ENCODE measurements around the gene STPG3.

The STPG3 gene

DNA sequence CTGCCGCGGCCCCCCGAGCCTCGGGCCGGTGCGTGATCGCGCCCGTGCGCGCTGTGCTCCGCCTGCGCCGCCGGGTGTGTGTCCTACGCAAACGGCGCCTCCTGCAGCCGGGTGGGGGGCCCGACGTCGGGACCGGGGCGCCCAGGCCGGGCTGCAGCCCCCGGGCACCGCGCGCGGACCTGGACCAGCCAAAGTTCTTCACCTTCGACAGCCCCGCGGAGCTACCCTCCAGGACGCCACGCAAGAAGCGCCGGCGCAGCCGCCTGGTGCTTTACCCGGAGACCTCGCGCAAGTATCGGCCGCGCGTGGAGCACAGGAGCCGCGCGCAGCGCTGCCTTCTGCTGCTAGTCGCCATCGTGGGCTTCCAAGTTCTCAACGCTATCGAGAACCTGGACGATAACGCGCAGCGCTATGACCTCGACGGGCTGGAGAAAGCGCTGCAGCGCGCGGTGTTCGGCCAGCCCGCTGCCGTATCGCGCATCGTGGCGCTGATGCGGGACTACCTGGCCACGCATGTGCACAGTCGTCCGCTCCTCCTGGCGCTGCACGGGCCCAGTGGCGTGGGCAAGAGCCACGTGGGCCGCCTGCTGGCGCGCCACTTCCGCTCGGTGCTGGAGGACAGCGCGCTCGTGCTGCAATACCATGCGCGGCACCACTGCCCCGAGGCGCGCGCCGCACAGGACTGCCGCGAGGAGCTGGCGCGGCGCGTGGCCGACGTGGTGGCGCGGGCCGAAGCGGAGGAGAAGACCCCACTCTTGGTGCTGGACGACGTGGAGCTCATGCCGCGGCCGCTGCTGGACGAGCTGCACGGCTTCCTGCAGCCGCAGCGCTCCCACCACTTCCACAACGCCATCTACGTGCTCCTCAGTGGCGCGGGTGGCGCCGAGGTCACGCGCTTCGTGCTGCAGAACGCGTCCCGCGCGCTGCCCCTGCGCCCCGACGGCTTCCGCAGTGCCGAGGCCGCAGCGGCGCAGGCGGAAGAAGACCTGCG, 27.9 kb downstream of the STPG3 start:
- Histone ChIP-seq H3K4me1 (ENCODE audit: low read depth, poor library complexity, severe bottlenecking) (no peaks in the 10 kb centered on the region), H3K36me3 (ENCODE audit: insufficient read depth) (no peaks in the 10 kb centered on the region), H3K4me3 (IDR thresholded peaks at IDR 0.05; ENCODE audit: insufficient read depth, low read depth, low read length) (no peak overlapping the region), H3K27me3 (ENCODE audit: insufficient read depth, low read depth) (0 out of 2 replicates have a peak, but pooled peaks cover 5% of the 10 kb centered on the region), H3K79me2 (ENCODE audit: insufficient read depth, low read depth) (no peaks in the 10 kb centered on the region), H4K20me1 (ENCODE audit: insufficient read depth) (no peaks in the 10 kb centered on the region), H3K27ac (no peak overlapping the region), H3K9ac (no peak overlapping the region), H2AFZ (ENCODE audit: low read depth) (no peak overlapping the region), H3K4me2 (no peak overlapping the region)
- TF ChIP-seq, protein P1, sequence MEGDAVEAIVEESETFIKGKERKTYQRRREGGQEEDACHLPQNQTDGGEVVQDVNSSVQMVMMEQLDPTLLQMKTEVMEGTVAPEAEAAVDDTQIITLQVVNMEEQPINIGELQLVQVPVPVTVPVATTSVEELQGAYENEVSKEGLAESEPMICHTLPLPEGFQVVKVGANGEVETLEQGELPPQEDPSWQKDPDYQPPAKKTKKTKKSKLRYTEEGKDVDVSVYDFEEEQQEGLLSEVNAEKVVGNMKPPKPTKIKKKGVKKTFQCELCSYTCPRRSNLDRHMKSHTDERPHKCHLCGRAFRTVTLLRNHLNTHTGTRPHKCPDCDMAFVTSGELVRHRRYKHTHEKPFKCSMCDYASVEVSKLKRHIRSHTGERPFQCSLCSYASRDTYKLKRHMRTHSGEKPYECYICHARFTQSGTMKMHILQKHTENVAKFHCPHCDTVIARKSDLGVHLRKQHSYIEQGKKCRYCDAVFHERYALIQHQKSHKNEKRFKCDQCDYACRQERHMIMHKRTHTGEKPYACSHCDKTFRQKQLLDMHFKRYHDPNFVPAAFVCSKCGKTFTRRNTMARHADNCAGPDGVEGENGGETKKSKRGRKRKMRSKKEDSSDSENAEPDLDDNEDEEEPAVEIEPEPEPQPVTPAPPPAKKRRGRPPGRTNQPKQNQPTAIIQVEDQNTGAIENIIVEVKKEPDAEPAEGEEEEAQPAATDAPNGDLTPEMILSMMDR (conservative IDR thresholded peaks at IDR 0.05; ENCODE audit: low read depth, low read length) = no peak

DNA sequence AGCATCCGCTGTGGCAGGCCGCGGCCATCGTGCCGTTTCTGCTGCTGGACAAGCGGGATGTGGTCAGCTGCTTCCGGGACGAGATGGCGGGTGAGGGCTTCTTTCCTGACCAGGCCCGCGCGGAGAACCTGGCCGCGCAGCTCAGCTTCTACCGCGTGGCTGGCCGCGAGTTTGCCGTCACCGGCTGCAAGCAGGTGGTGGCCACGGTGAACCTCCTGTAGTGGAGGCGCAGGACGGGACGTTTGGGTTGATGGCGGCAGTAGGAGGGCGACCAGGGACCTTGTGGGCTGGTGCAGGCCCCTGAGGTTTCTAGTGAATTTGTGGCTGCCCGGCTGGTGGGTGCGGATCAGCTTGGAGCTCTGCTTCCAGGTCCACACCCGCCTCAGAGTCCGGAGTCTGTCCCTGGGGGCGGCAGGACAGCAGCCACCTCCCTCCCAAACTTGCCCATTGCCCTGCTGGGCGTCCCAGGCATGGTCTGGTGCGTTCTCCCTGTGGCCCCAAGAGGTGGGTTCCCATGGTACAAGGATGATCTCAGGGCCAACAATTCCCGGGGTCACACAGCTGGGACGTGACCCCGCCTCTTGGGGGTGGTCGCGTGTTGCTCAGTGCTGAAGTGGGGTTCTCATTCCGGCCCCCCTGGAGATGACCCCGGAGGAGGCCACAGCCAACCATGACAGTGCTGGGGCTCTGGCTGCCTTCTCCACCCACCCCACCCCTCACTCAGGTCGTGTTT, 28.8 kb downstream of the STPG3 start:
- Histone ChIP-seq H4K20me1 (ENCODE audit: insufficient read depth) (no peaks in the 10 kb centered on the region), H3K79me2 (ENCODE audit: insufficient read depth, low read depth) (no peaks in the 10 kb centered on the region), H3K27me3 (ENCODE audit: insufficient read depth, low read depth) (0 out of 2 replicates have a peak, but pooled peaks cover 7% of the 10 kb centered on the region), H3K9ac (no peak overlapping the region), H3K36me3 (ENCODE audit: insufficient read depth) (no peaks in the 10 kb centered on the region), H3K27ac (no peak overlapping the region), H3K4me1 (ENCODE audit: low read depth, poor library complexity, severe bottlenecking) (no peaks in the 10 kb centered on the region), H3K4me2 (no peak overlapping the region), H3K4me3 (IDR thresholded peaks at IDR 0.05; ENCODE audit: insufficient read depth, low read depth, low read length) (no peak overlapping the region), H2AFZ (ENCODE audit: low read depth) (no peak overlapping the region)
- TF ChIP-seq, protein P1 (conservative IDR thresholded peaks at IDR 0.05; ENCODE audit: low read depth, low read length) = no peak

DNA sequence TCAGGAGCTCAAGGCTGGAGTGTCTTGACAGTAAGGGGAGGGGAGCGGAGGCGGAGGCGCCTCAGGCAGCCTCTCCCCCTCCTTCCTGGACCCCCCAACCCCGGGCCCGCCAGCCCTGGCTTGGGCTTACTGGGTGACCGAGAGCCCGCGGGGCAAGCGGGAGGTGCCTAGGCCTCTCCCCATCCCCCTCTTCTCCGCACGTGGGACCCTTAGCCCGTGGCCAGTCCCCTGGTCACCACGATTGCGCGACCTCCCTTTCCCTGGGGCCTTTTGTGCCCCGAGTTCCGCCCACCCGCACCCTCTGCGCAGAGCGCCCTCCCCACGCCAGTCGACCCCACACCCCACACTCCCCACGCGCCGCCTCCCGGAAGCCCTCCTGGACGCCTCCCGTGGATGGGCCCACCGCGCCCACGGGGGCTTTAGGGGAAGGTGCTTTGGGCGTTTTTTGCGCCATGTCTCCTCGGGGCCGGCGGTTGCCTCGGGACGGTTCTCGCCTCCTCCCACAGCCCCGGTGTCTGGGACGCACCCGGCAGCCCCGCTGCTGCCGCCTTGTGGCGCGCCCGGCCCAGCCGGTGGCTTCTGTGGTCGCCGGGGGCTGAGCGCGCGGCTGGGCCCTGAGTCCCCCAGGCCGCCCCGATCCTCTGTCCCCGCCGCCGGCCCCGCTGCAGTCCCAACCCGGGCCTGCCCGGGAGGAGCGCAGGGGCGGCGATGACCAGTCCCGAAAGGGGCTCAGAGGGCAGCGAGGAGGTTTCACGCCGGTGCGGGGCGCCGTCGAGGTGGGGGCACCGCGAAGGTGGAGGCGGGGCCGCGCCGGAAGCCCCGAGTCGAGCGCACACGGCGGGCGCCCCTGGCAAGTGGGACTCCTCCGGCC, 29.6 kb downstream of the STPG3 start:
- Histone ChIP-seq H3K27me3 (ENCODE audit: insufficient read depth, low read depth) (0 out of 2 replicates have a peak, but pooled peaks cover 7% of the 10 kb centered on the region), H3K4me2 (no peak overlapping the region), H4K20me1 (ENCODE audit: insufficient read depth) (no peaks in the 10 kb centered on the region), H2AFZ (ENCODE audit: low read depth) (no peak overlapping the region), H3K36me3 (ENCODE audit: insufficient read depth) (no peaks in the 10 kb centered on the region), H3K27ac (no peak overlapping the region), H3K4me3 (IDR thresholded peaks at IDR 0.05; ENCODE audit: insufficient read depth, low read depth, low read length) (no peak overlapping the region), H3K4me1 (ENCODE audit: low read depth, poor library complexity, severe bottlenecking) (peaks cover under 1% of the 10 kb centered on the region), H3K9ac (no peak overlapping the region), H3K79me2 (ENCODE audit: insufficient read depth, low read depth) (no peaks in the 10 kb centered on the region)
- TF ChIP-seq, protein P1 (conservative IDR thresholded peaks at IDR 0.05; ENCODE audit: low read depth, low read length) = no peak
